BE2C (cell line): ENCODE results near the gene TRIM2.

Experiments used
- DNase-seq: peaks from one replicate; pipeline ENCODE4 v3.0.0-alpha.2; 2020
- H3K27me3 ChIP-seq: fragments of 250-450 bp; sonication (Bioruptor Pico); 2 replicates; pipeline ENCODE4 v1.5.1; 2020; ENCODE audit warnings: mild to moderate bottlenecking
- H3K36me3 ChIP-seq: fragments of 250-450 bp; sonication (Bioruptor Pico); 2 replicates; pipeline ENCODE4 v1.5.1; 2020; ENCODE audit warnings: mild to moderate bottlenecking
- H3K4me1 ChIP-seq: fragments of 250-450 bp; sonication (Bioruptor Pico); 2 replicates; pipeline ENCODE4 v1.5.1; 2020
- H3K4me3 ChIP-seq: 2 replicates; pipeline ENCODE4 v1.5.1; 2011; ENCODE audit warnings: low read depth, low read length
- H3K9me3 ChIP-seq: fragments of 250-450 bp; sonication (Bioruptor Pico); 2 replicates; pipeline ENCODE4 v1.5.1; 2020
- TF ChIP-seq, protein P1 (sequence below): IDR thresholded peaks from 2 replicates; pipeline ENCODE4 v1.5.1; 2012; ENCODE audit warnings: mild to moderate bottlenecking, low read depth, low read length

Gene TRIM2

DNA sequence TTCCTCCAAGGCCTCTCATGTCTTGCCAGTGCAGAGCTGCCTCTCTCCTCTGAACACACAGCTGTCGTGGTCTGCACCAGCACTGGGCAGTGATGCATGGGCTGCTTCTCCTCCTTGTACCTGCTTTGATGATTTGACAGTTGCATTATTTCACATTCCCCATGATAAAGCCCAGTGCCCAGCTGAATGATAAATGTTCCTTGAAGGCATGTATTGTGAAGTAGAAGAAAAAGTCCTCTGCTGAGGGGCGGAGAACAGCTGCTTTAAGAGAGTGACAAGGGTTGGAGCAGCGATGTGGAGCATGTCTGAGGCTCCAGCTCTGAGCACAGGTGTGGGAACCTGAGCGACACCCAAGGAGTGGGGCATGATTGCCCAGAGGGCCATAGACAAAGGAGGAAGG, 21.1 kb upstream of the TRIM2 start:
- TF ChIP-seq, protein P1, sequence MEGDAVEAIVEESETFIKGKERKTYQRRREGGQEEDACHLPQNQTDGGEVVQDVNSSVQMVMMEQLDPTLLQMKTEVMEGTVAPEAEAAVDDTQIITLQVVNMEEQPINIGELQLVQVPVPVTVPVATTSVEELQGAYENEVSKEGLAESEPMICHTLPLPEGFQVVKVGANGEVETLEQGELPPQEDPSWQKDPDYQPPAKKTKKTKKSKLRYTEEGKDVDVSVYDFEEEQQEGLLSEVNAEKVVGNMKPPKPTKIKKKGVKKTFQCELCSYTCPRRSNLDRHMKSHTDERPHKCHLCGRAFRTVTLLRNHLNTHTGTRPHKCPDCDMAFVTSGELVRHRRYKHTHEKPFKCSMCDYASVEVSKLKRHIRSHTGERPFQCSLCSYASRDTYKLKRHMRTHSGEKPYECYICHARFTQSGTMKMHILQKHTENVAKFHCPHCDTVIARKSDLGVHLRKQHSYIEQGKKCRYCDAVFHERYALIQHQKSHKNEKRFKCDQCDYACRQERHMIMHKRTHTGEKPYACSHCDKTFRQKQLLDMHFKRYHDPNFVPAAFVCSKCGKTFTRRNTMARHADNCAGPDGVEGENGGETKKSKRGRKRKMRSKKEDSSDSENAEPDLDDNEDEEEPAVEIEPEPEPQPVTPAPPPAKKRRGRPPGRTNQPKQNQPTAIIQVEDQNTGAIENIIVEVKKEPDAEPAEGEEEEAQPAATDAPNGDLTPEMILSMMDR = no peak
- H3K27me3 ChIP-seq = no peaks in the 10 kb centered on the region
- H3K9me3 ChIP-seq = no peaks in the 10 kb centered on the region
- H3K4me1 ChIP-seq = peaks cover 3% of the 10 kb centered on the region; the same call in 1 of the 2 replicates
- H3K4me3 ChIP-seq = no peak overlapping the region
- H3K36me3 ChIP-seq = no peaks in the 10 kb centered on the region
- DNase-seq = no peak

GRCh38 chr4:153185331-153185852, 18.9 kb upstream of the TRIM2 start:
- TF ChIP-seq, protein P1 = no peak
- H3K36me3 ChIP-seq = no peaks in the 10 kb centered on the region
- H3K4me1 ChIP-seq = peaks cover 9% of the 10 kb centered on the region
- no peaks in the 10 kb centered on the region for H3K9me3 ChIP-seq
- H3K27me3 ChIP-seq = no peaks in the 10 kb centered on the region
- no peak for DNase-seq
- H3K4me3 ChIP-seq = no peak overlapping the region

DNA sequence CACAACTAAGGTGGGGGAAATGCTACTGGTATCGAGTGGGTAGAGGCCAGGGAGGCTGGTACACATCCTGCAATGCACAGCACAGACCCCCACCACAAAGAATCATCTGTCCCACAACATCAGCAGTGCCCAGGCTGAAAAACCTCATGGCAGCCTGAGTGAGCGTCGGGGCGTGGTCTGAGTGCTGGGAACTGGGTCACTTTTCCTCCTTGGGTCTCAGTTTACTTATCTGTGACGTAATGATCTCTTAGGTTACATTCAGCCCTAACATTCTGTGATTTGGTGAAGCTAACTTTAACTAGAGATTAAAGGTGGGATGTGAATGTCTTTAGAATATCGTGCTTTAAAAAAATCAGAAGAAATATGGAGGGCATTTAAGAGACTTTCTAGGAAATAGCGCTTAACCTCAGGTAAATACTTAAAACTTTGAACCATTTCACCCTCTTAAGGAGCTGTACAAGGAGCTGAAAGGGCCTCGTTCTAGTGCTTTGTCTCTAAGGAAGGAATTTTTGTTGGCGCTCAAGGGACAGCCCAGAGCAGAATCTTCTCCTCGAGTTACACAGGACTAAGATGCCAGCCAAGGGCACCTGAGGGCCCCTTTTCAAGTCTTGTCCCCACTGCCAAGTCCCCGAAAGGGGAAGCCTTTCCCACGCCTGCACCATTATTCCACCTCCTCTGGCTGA, 18.1 kb upstream of the TRIM2 start:
- H3K9me3 ChIP-seq = no peaks in the 10 kb centered on the region
- H3K4me3 ChIP-seq = no peak overlapping the region
- H3K27me3 ChIP-seq = no peaks in the 10 kb centered on the region
- DNase-seq = no peak
- TF ChIP-seq, protein P1 = no peak
- no peaks in the 10 kb centered on the region for H3K36me3 ChIP-seq
- H3K4me1 ChIP-seq = peaks cover 9% of the 10 kb centered on the region

DNA sequence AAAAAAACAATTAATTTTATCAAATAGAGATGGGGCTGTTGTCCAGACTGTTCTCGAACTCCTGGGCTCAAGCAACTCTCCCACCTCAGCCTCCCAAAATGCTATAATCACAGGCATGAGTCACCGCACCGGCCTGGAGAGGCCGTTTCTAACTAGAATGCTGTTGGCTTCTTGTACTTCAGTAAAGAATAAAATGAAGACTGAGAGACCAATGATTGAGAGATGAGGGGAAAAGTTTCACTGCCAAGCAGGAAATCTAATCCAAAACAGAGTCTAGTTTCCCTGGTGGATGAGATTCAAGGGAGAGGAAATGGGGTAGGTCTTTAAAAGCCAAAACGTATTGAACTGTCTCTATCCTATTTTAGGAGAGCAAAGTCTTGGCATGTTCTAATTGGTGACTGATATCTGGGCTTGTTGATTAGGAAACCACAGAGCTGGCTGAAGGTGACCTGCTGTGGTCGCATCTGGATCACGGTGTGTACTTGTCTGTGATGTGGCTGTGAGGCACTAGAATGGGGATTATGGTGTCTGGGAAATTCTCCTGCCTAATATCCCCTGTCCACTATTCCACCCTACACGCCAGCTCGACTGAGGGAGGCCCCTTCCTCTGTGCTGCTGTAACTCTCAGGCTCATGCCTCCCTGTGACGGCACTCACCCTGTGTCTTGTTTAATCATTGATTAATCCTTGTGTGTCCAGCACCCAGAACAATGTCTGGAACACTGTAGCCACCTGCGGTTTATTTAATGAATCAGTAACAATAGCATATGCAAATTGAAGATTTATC, 15.0 kb upstream of the TRIM2 start:
- Histone ChIP-seq H3K9me3 (no peaks in the 10 kb centered on the region), H3K4me3 (no peak overlapping the region), H3K4me1 (peaks cover 9% of the 10 kb centered on the region), H3K36me3 (no peaks in the 10 kb centered on the region), H3K27me3 (no peaks in the 10 kb centered on the region)
- DNase-seq = no peak
- TF ChIP-seq, protein P1 = no peak

DNA sequence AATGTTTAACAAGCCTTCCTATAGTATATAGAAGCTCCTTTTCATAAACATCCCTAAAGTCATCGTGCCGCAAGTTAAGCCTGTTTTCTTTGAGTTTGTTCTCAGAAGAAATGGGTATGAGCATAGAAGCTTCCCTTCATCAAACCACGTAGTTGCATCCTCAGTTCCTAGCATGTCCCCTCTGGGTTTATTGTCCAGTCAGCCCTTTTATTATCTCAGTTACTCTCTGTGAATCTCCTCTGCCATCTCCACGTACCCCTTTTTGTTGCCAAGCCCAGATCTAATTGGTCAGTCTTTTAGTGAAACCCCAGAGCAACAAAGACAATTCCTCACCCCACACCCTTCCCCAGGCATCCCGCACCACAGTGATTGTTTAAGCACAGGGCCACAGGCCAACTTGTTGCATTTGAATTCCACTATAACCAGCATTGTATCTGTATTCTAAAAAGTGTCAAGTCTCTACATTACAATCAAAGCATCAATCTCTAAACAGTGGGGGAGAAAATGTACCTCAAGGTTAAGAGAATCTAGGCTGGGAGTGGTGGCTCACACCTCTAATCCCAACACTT, 12.4 kb upstream of the TRIM2 start:
- Histone ChIP-seq H3K36me3 (no peaks in the 10 kb centered on the region), H3K27me3 (no peaks in the 10 kb centered on the region), H3K9me3 (no peaks in the 10 kb centered on the region), H3K4me3 (no peak overlapping the region), H3K4me1 (peaks cover 6% of the 10 kb centered on the region)
- no peak for DNase-seq
- TF ChIP-seq, protein P1 = no peak
